Dedifferentiated amniotic fluid mesenchymal stem cell (primary cell): ENCODE data around the gene ATG4C.

Source experiments
- DNase-seq: peaks from one replicate; pipeline ENCODE4 v3.0.0-alpha.2; 2016; ENCODE audit errors: extremely low spot score

Gene ATG4C

GRCh38 chr1:62840555-62840954 lies 56.6 kb downstream of the ATG4C start:
- DNase-seq = no peak

GRCh38 chr1:62841587-62842169 lies 57.7 kb downstream of the ATG4C start:
- peak; percentile 77 for DNase-seq

GRCh38 chr1:62844030-62844429 lies 60.1 kb downstream of the ATG4C start:
- DNase-seq = no peak

- DNase-seq = no peak
Observed at GRCh38 chr1:62849031-62849430, 65.1 kb downstream of the ATG4C start.

GRCh38 chr1:62852253-62852652 lies 68.3 kb downstream of the ATG4C start:
- DNase-seq = no peak

- no peak for DNase-seq
Observed at GRCh38 chr1:62856960-62857359, 73.0 kb downstream of the ATG4C start.

GRCh38 chr1:62869217-62869754 lies 85.4 kb downstream of the ATG4C start:
- DNase-seq = no peak

GRCh38 chr1:62870148-62870547 lies 86.2 kb downstream of the ATG4C start:
- DNase-seq = no peak

GRCh38 chr1:62875676-62876075 lies 91.7 kb downstream of the ATG4C start:
- DNase-seq = no peak

GRCh38 chr1:62876535-62876934 lies 92.6 kb downstream of the ATG4C start:
- no peak for DNase-seq

GRCh38 chr1:62877579-62877978 lies 93.6 kb downstream of the ATG4C start:
- DNase-seq = no peak

GRCh38 chr1:62879962-62880361 lies 96.0 kb downstream of the ATG4C start:
- DNase-seq = no peak

GRCh38 chr1:62882201-62883104 lies 98.5 kb downstream of the ATG4C start:
- DNase-seq = no peak

- DNase-seq = no peak
Observed at GRCh38 chr1:62884156-62884740, 100.3 kb downstream of the ATG4C start.

- no peak for DNase-seq
Observed at GRCh38 chr1:62887799-62888507, 104.0 kb downstream of the ATG4C start.

GRCh38 chr1:62891956-62892562 lies 108.1 kb downstream of the ATG4C start:
- no peak for DNase-seq

GRCh38 chr1:62897788-62898187 lies 113.9 kb downstream of the ATG4C start:
- no peak for DNase-seq

GRCh38 chr1:62900566-62900965 lies 116.6 kb downstream of the ATG4C start:
- DNase-seq = no peak

- DNase-seq = no peak
Observed at GRCh38 chr1:62901650-62902049, 117.7 kb downstream of the ATG4C start.

GRCh38 chr1:62903522-62903921 lies 119.6 kb downstream of the ATG4C start:
- DNase-seq = no peak

- no peak for DNase-seq
Observed at GRCh38 chr1:62903982-62904855, 120.3 kb downstream of the ATG4C start.
